HG03025 (cell line): ENCODE data around the gene C9orf43.
"Not testable (repeated sequence)": the region's sequence is repeated elsewhere in the genome, so short reads cannot be mapped to it uniquely, and the experiment has no call there.

Experiments used
- ATAC-seq: cut with Tn5 transposase; IDR thresholded peaks from one replicate; pipeline ENCODE4 v1.9.1; 2021; ENCODE audit warnings: mild to moderate bottlenecking, moderate library complexity; ENCODE audit not compliant: unreplicated experiment, low FRiP score

C9orf43 gene

GRCh38 chr9:113381441-113381840, 29.1 kb upstream of the C9orf43 start:
- ATAC-seq: not testable (repeated sequence)

DNA sequence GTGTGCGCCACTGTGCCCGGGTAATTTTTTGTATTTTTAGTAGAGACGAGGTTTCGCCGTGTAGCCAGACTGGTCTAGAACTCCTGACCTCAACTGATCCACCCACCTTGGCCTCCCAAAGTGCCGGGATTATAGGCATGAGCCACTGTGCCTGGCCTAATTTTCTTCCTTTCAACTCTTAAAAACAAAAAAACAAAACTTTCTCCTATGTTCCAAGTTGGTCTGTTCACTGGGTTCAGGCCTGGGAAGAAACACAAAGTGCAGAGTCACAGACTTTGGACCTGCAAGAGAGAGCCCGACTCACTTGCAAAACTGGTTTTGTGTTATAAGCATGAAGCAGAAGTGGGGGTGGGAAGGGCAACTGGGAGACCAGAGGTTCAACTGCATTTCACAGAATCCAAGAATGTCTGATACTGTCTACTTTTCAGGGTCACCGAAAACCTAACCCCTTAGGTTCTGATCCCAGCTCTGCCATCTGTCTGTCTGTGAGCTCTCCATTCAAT, 28.6 kb upstream of the C9orf43 start:
- ATAC-seq: no peak

GRCh38 chr9:113386571-113387393, 23.8 kb upstream of the C9orf43 start:
- ATAC-seq: no peak

GRCh38 chr9:113387560-113388230, 22.9 kb upstream of the C9orf43 start:
- ATAC-seq: no peak

DNA sequence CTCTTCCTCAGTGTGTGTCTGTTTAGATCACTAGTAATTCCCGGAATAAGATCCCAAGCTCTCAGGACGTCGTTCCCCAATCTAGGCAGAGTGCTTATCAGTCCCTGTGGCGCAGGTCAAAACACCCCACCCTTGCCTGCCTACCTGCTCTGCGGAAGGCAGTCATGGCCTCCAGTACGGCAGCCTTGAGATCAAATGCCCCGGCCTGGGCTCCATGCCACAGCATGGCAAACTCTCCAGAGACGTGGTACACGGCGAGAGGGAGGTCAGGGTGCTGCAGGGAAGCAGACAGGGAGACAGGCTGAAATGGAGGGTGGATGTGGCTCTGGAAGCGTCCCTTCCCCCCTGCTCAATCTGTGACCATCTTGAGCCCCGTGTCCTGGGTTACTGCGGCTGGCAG, 21.7 kb upstream of the C9orf43 start:
- no peak for ATAC-seq

GRCh38 chr9:113389451-113389850, 21.1 kb upstream of the C9orf43 start:
- ATAC-seq: no peak

GRCh38 chr9:113390192-113390960, 20.2 kb upstream of the C9orf43 start:
- no peak for ATAC-seq

DNA sequence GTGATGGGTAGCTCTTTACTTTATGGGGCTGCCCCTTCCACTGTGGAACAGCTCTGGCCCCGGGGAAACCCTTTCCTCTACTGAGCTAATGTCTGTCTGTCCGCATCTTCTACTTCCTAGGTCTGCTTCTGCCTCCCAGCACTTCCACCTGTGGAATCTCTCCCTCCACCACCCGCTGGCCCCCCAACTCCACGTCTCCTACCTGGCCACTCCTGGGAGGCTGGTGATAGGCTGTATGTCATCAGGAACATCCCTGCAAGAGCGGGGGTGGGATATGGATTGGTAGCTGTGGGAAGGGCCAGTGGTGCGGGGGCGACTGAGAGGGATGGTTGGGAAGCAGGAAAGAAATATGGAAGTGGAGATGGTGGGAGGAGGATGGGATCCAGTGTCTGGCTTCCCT, 18.6 kb upstream of the C9orf43 start:
- no peak for ATAC-seq

GRCh38 chr9:113393281-113393680, 17.3 kb upstream of the C9orf43 start:
- no peak for ATAC-seq

DNA sequence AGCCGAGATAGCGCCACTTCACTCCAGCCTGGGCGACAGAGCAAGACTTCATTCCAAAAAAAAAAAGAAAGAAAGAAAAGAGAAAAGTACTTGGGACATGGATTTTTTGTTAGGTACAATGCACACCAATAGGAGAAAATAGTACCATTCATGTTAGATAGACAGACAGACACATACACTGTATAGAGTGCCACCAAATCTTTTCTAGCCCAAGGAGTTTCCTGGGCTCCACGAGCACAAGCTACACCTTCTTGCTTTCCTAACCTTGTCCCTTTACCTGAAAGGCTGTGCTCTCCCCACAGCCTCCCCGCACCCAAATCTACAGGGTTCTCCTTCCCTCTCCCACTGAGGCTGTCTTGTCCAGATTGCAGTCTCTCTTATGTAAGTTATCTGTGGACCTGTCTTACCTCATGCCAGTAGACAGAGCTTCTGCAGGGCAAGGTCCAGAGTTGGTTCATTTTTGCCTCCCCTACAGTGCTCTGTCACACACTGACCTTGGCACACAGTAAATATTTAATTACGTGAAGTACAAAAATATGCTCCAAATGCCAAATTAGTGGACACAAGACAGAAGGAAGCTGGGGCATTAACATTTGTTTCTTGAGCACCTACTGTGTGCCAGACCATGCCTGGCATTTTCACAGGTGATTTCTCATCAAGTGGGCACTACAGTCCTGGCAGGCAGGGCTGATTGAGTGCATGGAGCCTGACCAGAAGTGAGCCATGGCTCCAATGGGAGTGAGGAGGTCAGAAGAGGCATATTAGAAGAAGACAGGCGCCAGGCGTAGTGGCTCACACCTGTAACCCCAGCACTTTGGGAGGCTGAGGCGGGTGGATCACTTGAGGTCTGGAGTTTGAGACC, 15.3 kb upstream of the C9orf43 start:
- no peak for ATAC-seq

DNA sequence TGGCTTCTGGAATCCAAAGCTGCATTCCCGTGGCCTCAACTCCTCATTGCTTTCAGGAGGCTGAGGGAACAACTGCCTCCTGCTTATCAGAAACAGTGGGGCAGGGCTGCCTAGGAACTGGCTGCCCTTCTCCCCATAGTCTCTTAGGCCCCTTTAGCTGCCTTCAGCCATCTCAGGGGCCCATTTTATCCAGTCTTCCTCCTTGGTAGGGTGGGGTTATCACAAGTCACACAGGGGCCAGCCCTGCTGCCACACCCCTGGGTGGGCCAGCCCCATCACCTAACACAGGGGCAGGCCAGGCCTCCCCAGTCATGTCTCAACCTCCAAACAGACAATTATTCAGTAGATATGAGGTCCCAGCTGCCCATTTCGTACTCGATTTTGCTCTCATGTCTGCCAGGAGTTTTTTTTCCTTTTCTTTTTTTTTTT, 13.3 kb upstream of the C9orf43 start:
- no peak for ATAC-seq

GRCh38 chr9:113398796-113399195, 11.8 kb upstream of the C9orf43 start:
- no peak for ATAC-seq

DNA sequence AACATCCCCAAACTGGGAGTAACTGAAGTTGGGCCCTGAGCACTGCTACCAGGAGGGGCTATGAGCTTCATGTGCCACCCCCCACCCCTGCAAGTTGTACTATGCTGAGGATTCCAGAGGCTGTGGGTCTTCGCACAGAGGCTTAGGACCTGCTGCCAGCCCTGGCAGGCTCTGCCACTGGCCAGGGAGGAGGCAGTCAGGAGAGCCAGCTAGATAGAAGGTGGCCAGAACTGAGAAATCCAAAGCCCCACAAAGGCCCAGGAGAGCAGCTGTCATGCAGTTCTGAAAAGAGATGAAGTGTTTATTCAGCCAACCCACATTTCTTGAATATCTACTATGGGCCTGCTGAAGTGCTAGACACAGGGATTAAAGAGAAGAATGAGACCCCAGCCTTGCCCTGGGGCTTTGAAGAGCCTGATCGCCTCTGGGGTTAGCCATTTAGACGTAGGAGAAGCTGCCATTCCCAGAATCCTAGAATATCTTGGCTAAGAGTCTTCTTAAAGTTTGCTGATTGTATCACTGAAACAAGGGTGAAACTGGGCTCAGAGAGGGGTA, 10.8 kb upstream of the C9orf43 start:
- ATAC-seq: no peak

- ATAC-seq: peak; percentile 94
Observed at GRCh38 chr9:113401027-113401792, 9.3 kb upstream of the C9orf43 start, which contains the start of gene ALAD. TSS of gene ALAD (minus strand) at chr9:113401284. CDS start at chr9:113393559, 7,725 bp downstream.

DNA sequence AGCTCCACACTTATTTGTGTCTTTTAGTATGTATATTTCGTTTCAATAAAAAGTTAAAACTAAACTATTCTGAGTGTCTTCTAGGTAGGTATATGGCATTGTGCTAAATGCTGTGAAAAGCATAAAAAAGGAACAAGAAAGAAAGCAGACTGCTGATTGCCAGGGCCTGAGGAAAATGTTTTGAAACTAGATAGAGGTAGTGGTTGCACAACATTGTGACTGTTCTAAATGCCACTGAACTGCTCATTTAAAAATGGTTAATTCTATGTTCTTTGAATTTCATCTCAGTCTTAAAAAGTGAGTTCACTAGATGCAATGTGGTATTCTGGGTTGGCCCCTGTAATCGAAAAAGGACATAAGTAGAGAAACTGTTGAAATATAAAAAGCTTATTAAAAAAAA, 6.9 kb upstream of the C9orf43 start:
- ATAC-seq: no peak

DNA sequence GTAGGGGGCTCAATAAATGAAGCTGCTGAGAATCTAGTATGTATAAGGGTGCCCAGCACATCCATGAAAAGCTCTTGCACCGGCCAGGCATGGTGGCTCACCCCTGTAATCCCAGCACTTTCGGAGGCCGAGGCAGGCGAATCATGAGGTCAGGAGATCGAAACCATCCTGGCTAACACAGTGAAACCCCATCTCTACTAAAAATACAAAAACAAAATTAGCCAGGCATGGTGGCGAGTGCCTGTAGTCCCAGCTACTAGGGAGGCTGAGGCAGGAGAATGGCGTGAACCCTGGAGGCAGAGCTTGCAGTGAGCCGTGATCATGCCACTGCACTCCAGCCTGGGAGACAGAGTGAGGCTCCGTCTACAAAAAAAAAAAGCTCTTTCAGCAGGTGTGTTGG, 4.2 kb upstream of the C9orf43 start:
- ATAC-seq: not testable (repeated sequence)

- not testable (repeated sequence) for ATAC-seq
Observed at GRCh38 chr9:113406873-113407511, 3.6 kb upstream of the C9orf43 start.

- no peak for ATAC-seq
Observed at GRCh38 chr9:113409481-113409880, 1.1 kb upstream of the C9orf43 start.

DNA sequence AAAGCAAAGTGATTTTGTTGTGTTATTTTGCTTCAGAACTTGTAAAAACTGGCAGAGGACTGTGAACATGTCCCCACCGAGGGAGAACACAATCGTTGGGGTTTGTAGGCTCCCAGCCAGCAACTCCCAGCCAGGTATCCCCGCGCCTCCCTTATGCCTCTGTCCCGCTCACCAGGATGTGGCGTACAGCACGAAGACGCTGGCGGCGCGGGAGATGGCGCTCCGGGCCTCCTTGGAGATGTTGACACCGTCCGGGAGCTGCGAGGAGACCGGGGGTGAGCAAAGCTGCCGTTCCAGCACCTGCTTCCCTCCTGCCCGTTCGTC, 702 bp upstream of the C9orf43 start:
- peak; percentile 10 for ATAC-seq
